Measurements from ENCODE around the gene LAMA5.

The LAMA5 gene

GRCh38 chr20:62358171-62359042, 8.7 kb downstream of the LAMA5 start:
- no peak overlapping the region for H3K4me3 Mint-ChIP-seq
- H3K9me3 Mint-ChIP-seq: no peaks in the 10 kb centered on the region
- no peaks in the 10 kb centered on the region for H3K27me3 Mint-ChIP-seq (ENCODE audit: low read depth, poor library complexity)
- no peak for DNase-seq
- no peak for TF ChIP-seq CTCF (IDR thresholded peaks at IDR 0.05)
- peaks cover 60% of the 10 kb centered on the region for H3K4me1 Mint-ChIP-seq
- no peak overlapping the region for H3K27ac Mint-ChIP-seq
- H3K36me3 Mint-ChIP-seq (ENCODE audit: low read depth): no peaks in the 10 kb centered on the region

GRCh38 chr20:62357681-62358080, 9.4 kb downstream of the LAMA5 start:
- Mint-ChIP-seq H3K27ac (no peak overlapping the region), H3K9me3 (no peaks in the 10 kb centered on the region), H3K4me3 (no peak overlapping the region), H3K36me3 (ENCODE audit: low read depth) (no peaks in the 10 kb centered on the region), H3K27me3 (ENCODE audit: low read depth, poor library complexity) (no peaks in the 10 kb centered on the region), H3K4me1 (peaks cover 58% of the 10 kb centered on the region)
- no peak for TF ChIP-seq CTCF (IDR thresholded peaks at IDR 0.05)
- DNase-seq: no peak

GRCh38 chr20:62357187-62357667, 9.9 kb downstream of the LAMA5 start:
- Mint-ChIP-seq H3K27me3 (ENCODE audit: low read depth, poor library complexity) (no peaks in the 10 kb centered on the region), H3K4me1 (peaks cover 53% of the 10 kb centered on the region), H3K27ac (no peak overlapping the region), H3K9me3 (no peaks in the 10 kb centered on the region), H3K36me3 (ENCODE audit: low read depth) (no peaks in the 10 kb centered on the region), H3K4me3 (no peak overlapping the region)
- TF ChIP-seq CTCF (IDR thresholded peaks at IDR 0.05): no peak
- no peak for DNase-seq

DNA sequence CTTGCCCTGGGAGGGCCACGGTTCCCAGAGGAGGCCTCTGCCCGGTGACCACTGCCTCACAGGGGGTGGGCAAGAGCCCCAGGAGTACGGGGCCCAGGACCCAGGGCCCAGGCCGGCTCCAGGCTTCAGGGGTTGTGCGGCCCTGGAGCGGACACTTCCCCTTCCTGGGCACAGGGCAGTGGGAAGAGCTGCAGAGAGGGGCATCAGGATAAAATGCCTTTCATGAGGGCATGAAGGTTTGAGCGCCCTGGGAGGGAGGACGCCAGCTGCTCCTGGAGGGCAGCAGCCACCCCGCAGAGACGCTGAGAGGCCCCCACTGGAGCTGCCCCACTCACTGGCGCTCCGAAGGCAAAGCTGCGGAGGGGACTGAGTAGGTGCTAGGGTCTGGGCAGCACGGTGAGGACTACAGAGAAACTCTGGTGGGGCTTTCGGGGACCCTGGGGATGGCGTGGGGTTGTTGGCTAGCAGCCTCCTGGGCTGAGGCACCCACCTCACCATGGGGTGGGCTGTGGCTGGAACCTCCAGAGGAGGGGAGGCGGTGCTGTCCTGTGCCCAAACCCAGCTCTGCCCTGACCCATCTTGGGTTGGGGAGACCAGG, 10.4 kb downstream of the LAMA5 start:
- H3K27ac Mint-ChIP-seq: no peak overlapping the region
- no peaks in the 10 kb centered on the region for H3K27me3 Mint-ChIP-seq (ENCODE audit: low read depth, poor library complexity)
- no peaks in the 10 kb centered on the region for H3K36me3 Mint-ChIP-seq (ENCODE audit: low read depth)
- no peaks in the 10 kb centered on the region for H3K9me3 Mint-ChIP-seq
- no peak for DNase-seq
- H3K4me1 Mint-ChIP-seq: peaks cover 48% of the 10 kb centered on the region
- no peak overlapping the region for H3K4me3 Mint-ChIP-seq
- no peak for TF ChIP-seq CTCF (IDR thresholded peaks at IDR 0.05)

DNA sequence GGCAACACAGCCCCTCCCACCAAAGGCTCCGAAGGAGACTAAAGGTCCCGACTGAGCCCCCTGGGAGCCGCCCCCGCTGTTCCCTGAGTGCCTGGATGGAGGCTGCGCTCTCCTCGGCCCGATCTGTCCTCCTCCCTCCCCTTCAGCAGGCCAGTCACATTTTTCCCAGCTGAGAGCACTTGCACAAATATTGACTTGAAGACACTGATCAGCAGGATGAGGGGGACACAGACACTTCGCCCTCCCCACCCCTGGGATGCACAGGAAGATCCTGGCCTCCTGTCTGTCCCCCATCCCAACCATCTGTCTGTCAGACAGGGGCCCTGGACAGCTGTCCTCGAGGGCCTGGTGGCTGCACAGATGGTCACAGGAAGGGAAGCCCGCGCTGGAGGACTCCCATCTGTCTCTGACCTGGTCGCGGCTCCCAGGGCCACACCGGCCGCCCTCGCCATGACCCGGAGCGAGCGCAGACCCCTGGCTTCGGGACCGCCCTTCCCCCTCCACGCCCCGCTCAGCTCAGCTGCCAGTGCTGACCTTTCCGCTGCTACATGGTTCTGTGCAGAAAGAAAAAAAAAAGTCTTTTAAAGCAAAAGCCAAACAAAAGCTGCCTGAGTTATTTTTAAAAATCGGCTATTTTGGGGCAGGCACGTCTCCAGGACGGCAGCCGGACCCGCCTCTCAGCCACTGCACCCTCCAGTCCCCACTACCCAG, 11.1 kb downstream of the LAMA5 start:
- H3K9me3 Mint-ChIP-seq: no peaks in the 10 kb centered on the region
- peaks cover 47% of the 10 kb centered on the region for H3K4me1 Mint-ChIP-seq
- H3K36me3 Mint-ChIP-seq (ENCODE audit: low read depth): no peaks in the 10 kb centered on the region
- no peaks in the 10 kb centered on the region for H3K27me3 Mint-ChIP-seq (ENCODE audit: low read depth, poor library complexity)
- H3K27ac Mint-ChIP-seq: peak overlapping the region; percentile 83
- peak overlapping the region; percentile 61 for H3K4me3 Mint-ChIP-seq
- TF ChIP-seq CTCF (IDR thresholded peaks at IDR 0.05): no peak
- peak; percentile 66 for DNase-seq
